Liver (tissue), 9 donors: ENCODE measurements around the gene KRT27. TPM values are rescaled to one million over a fixed set of nuclear protein-coding genes. Genes with fewer than 3 reads are reported as not detected.

Source experiments
- DNase-seq: peaks from one replicate; pipeline ENCODE4 v3.0.0-alpha.2; 2017; ENCODE audit warnings: low spot score
- H3K27ac ChIP-seq, 2 donors: one replicate each; pipeline ENCODE4 v1.7.0; 2013; ENCODE audit warnings: inconsistent platforms in 2 of 2, low read length in 2 of 2, control low read depth in 1 of 2, low read depth in 1 of 2, mild to moderate bottlenecking in 1 of 2
- H3K27me3 ChIP-seq, 4 donors: one replicate each; pipeline versions ENCODE4 v1.6.1 to v1.7.0; 2013; ENCODE audit warnings: low read length in 3 of 4, inconsistent platforms in 1 of 4, mild to moderate bottlenecking in 1 of 4, moderate library complexity in 1 of 4; ENCODE audit not compliant: control insufficient read depth in 4 of 4, insufficient read depth in 4 of 4
- H3K36me3 ChIP-seq, 4 donors: one replicate each; pipeline versions ENCODE4 v1.6.1 to v1.7.0; 2013; ENCODE audit warnings: low read length in 3 of 4, mild to moderate bottlenecking in 3 of 4, low read depth in 1 of 4, moderate library complexity in 1 of 4; ENCODE audit not compliant: control insufficient read depth in 4 of 4, insufficient read depth in 3 of 4
- H3K4me1 ChIP-seq, 4 donors: one replicate each; pipeline versions ENCODE4 v1.6.1 to v1.7.0; 2013; ENCODE audit warnings: low read length in 3 of 4, mild to moderate bottlenecking in 3 of 4, moderate library complexity in 1 of 4; ENCODE audit not compliant: control insufficient read depth in 4 of 4, insufficient read depth in 4 of 4
- H3K4me3 ChIP-seq, 3 donors: one replicate each; pipeline versions ENCODE4 v1.6.1 to v1.7.0; 2013; ENCODE audit warnings: low read length in 3 of 3, control low read depth in 1 of 3, low read depth in 1 of 3, mild to moderate bottlenecking in 1 of 3
- H3K9ac ChIP-seq, 2 donors: one replicate each; pipeline ENCODE4 v1.7.0; 2013; ENCODE audit warnings: low read length in 2 of 2, mild to moderate bottlenecking in 2 of 2, moderate library complexity in 2 of 2, control low read depth in 1 of 2, low read depth in 1 of 2
- H3K9me3 ChIP-seq, 4 donors: one replicate each; pipeline versions ENCODE4 v1.6.1 to v1.7.0; 2013; ENCODE audit warnings: low read length in 3 of 4; ENCODE audit not compliant: control insufficient read depth in 4 of 4
- EGR1 ChIP-seq, 2 donors: IDR thresholded peaks; 2 replicates each; pipeline ENCODE4 v1.6.1; 2016 to 2018; ENCODE audit warnings: antibody characterized with exemption in 2 of 2, low read depth in 2 of 2
- FOXA1 ChIP-seq: IDR thresholded peaks from 2 replicates; pipeline ENCODE4 v1.6.1; 2016; ENCODE audit warnings: antibody characterized with exemption
- FOXA2 ChIP-seq: IDR thresholded peaks from 2 replicates; pipeline ENCODE4 v1.6.1; 2016; ENCODE audit warnings: antibody characterized with exemption
- GABPA ChIP-seq, 2 donors: IDR thresholded peaks in 1 of 2; conservative IDR thresholded peaks in 1 of 2; 2 replicates each; pipeline ENCODE4 v1.6.1; 2016; ENCODE audit warnings: antibody characterized with exemption in 2 of 2, mild to moderate bottlenecking in 1 of 2, moderate library complexity in 1 of 2
- HNF4A ChIP-seq, 2 donors: conservative IDR thresholded peaks; 2 replicates each; pipeline ENCODE4 v1.6.1; 2016; ENCODE audit warnings: antibody characterized with exemption in 2 of 2, mild to moderate bottlenecking in 2 of 2
- JUND ChIP-seq, 2 donors: IDR thresholded peaks; 2 replicates each; pipeline ENCODE4 v1.6.1; 2016; ENCODE audit warnings: antibody characterized with exemption in 2 of 2
- MAX ChIP-seq: IDR thresholded peaks from 2 replicates; pipeline ENCODE4 v1.6.1; 2016; ENCODE audit warnings: antibody characterized with exemption
- NR2F2 ChIP-seq: IDR thresholded peaks from 2 replicates; pipeline ENCODE4 v1.6.1; 2016; ENCODE audit warnings: antibody characterized with exemption
- RAD21 ChIP-seq, 2 donors: IDR thresholded peaks; 2 replicates each; pipeline ENCODE4 v1.6.1; 2016; ENCODE audit warnings: antibody characterized with exemption in 2 of 2, mild to moderate bottlenecking in 2 of 2
- REST ChIP-seq: IDR thresholded peaks from 2 replicates; pipeline ENCODE4 v1.6.1; 2016; ENCODE audit warnings: antibody characterized with exemption, mild to moderate bottlenecking
- RXRA ChIP-seq, 2 donors: IDR thresholded peaks; 2 replicates each; pipeline ENCODE4 v1.6.1; 2017 to 2018; ENCODE audit warnings: antibody characterized with exemption in 2 of 2, mild to moderate bottlenecking in 1 of 2
- SP1 ChIP-seq: IDR thresholded peaks from 2 replicates; pipeline ENCODE4 v1.6.1; 2018; ENCODE audit warnings: antibody characterized with exemption, mild to moderate bottlenecking
- TAF1 ChIP-seq: conservative IDR thresholded peaks from 2 replicates; pipeline ENCODE4 v1.6.1; 2016; ENCODE audit warnings: antibody characterized with exemption, mild to moderate bottlenecking
- YY1 ChIP-seq: IDR thresholded peaks from 2 replicates; pipeline ENCODE4 v1.6.1; 2016; ENCODE audit warnings: antibody characterized with exemption, mild to moderate bottlenecking
- ZBTB33 ChIP-seq: IDR thresholded peaks from 2 replicates; pipeline ENCODE4 v1.6.1; 2016; ENCODE audit warnings: antibody characterized with exemption
- WGBS: extraction: QIAGEN DNeasy Blood & Tissue Kit; methylation state at CpG from one replicate; pipeline ENCODE4 v1.1.7; 2013; 5-methylcytosine and 5-hydroxymethylcytosine counted together
- polyA plus RNA-seq, 2 donors: library from polyadenylated mRNA; stranded (reverse) in 1 of 2; unstranded in 1 of 2; fragments of 200-250 nt in 1 of 2; fragments of >200 nt in 1 of 2; fragmentation: Nextera tagmentation in 1 of 2; extraction: Ambion mirVana in 1 of 2; gene quantifications; one replicate each; pipeline versions ENCODE4 v1.2.1 to v1.2.3, GENCODE V29; 2013 to 2015
- total RNA-seq, 2 donors: library from RNA; depleted of rRNA; stranded (reverse); fragments of >200 nt; gene quantifications; one replicate each; pipeline ENCODE4 v1.2.3, GENCODE V29; 2014
- TF ChIP-seq, protein P1 (sequence below): IDR thresholded peaks from 2 replicates; pipeline ENCODE4 v1.6.1; 2016; ENCODE audit warnings: antibody characterized with exemption
- donor health status: healthy.
- donor health status: healthy.
- donor health status: healthy.
- donor health status: healthy.
- donor health status: healthy.

The KRT27 gene
- total and polyA plus RNA-seq, 4 donors = not detected

- TF ChIP-seq JUND (IDR thresholded peaks at IDR 0.05) (no peak), EGR1 (IDR thresholded peaks at IDR 0.05; ENCODE audit: low read depth in 2 of 2) (no peak), RXRA (IDR thresholded peaks at IDR 0.05) (no peak), GABPA (IDR thresholded peaks at IDR 0.05 in 1 of 2, conservative IDR thresholded peaks at IDR 0.05 in 1 of 2) (no peak), ZBTB33 (no peak), YY1 (no peak), NR2F2 (no peak), RAD21 (IDR thresholded peaks at IDR 0.05) (no peak), FOXA2 (no peak), TAF1 (no peak), HNF4A (conservative IDR thresholded peaks at IDR 0.05) (no peak), MAX (no peak), FOXA1 (no peak), REST (no peak)
- TF ChIP-seq, protein P1, sequence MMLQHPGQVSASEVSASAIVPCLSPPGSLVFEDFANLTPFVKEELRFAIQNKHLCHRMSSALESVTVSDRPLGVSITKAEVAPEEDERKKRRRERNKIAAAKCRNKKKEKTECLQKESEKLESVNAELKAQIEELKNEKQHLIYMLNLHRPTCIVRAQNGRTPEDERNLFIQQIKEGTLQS = no peak
- Histone ChIP-seq H3K36me3 (peaks cover 0 to 3% (median 1%) of the 10 kb centered on the region in 4 donors), H3K9me3 (no peaks in the 10 kb centered on the region), H3K4me3 (peak overlapping the region; percentile 81 to 97 (median 96)), H3K4me1 (peaks cover 0 to 11% (median 8%) of the 10 kb centered on the region in 4 donors), H3K9ac (peak overlapping the region in 1 of 2 donors; percentile 50), H3K27ac (peak overlapping the region; percentile 90 to 93), H3K27me3 (no peaks in the 10 kb centered on the region)
- WGBS = 23% methylated on average over 7 of the region's 7 CpGs
- no peak for DNase-seq
Observed at GRCh38 chr17:40818343-40818732, 36.0 kb upstream of the KRT27 start.

- Histone ChIP-seq H3K4me1 (peaks cover 0 to 11% (median 8%) of the 10 kb centered on the region in 4 donors), H3K27ac (no peak overlapping the region), H3K9me3 (no peaks in the 10 kb centered on the region), H3K36me3 (peaks cover 0 to 3% (median 1%) of the 10 kb centered on the region in 4 donors), H3K27me3 (peaks cover 0 to 3% (median under 1%) of the 10 kb centered on the region in 4 donors), H3K9ac (no peak overlapping the region), H3K4me3 (no peak overlapping the region)
- WGBS = 98% methylated on average over 4 of the region's 4 CpGs
- no peak for TF ChIP-seq MAX
- TF ChIP-seq EGR1 (IDR thresholded peaks at IDR 0.05; ENCODE audit: low read depth in 2 of 2) = no peak
- TF ChIP-seq SP1 = no peak
- TF ChIP-seq, protein P1 = no peak
- no peak for TF ChIP-seq NR2F2
- no peak for TF ChIP-seq HNF4A (conservative IDR thresholded peaks at IDR 0.05)
- DNase-seq = no peak
Observed at GRCh38 chr17:40817103-40817682, 34.8 kb upstream of the KRT27 start.
